ENCODE results near the gene CES4A.

CES4A gene

GRCh38 chr16:66977341-66978113, 10.9 kb upstream of the CES4A start (continued):
- TF ChIP-seq ZNF214 (tag by site-specific recombination; IDR thresholded peaks at IDR 0.05; ENCODE audit: borderline replicate concordance) (no peak), ZNF140 (tag by site-specific recombination; IDR thresholded peaks at IDR 0.05) (no peak), MYNN (tag by site-specific recombination; IDR thresholded peaks at IDR 0.05; ENCODE audit: borderline replicate concordance) (no peak), ZNF792 (tag by site-specific recombination; IDR thresholded peaks at IDR 0.05) (no peak), KLF16 (tag by site-specific recombination; IDR thresholded peaks at IDR 0.05) (peak; percentile 62), YY1 (tag by site-specific recombination; IDR thresholded peaks at IDR 0.05) (no peak), AEBP2 (tag by site-specific recombination; IDR thresholded peaks at IDR 0.05; ENCODE audit: borderline replicate concordance) (no peak), ZNF791 (tag by site-specific recombination; IDR thresholded peaks at IDR 0.05) (no peak), ZBTB21 (tag by site-specific recombination; IDR thresholded peaks at IDR 0.05) (no peak), ZNF175 (tag by site-specific recombination; IDR thresholded peaks at IDR 0.05) (no peak), ZNF394 (tag by site-specific recombination; IDR thresholded peaks at IDR 0.05; ENCODE audit: borderline replicate concordance) (no peak), ELK4 (IDR thresholded peaks at IDR 0.05; ENCODE audit: borderline replicate concordance, low read depth, low read length) (no peak), BCL11B (tag by site-specific recombination; IDR thresholded peaks at IDR 0.05; ENCODE audit: low read depth) (no peak), ZNF843 (tag by site-specific recombination; IDR thresholded peaks at IDR 0.05) (0 out of 2 replicates have a peak, but pooled peaks have one; percentile 14), ZNF785 (tag by site-specific recombination; IDR thresholded peaks at IDR 0.05) (no peak), ZNF433 (tag by site-specific recombination; IDR thresholded peaks at IDR 0.05; ENCODE audit: low read depth) (no peak), ZNF701 (tag by site-specific recombination; IDR thresholded peaks at IDR 0.05) (no peak), ZXDB (tag by site-specific recombination; IDR thresholded peaks at IDR 0.05) (no peak), ZFHX2 (tag by site-specific recombination; conservative IDR thresholded peaks at IDR 0.05) (no peak), ZNF146 (tag by site-specific recombination; IDR thresholded peaks at IDR 0.05) (no peak), ZNF157 (tag by site-specific recombination; IDR thresholded peaks at IDR 0.05) (no peak), ZNF473 (tag by site-specific recombination; IDR thresholded peaks at IDR 0.05) (no peak), ZNF654 (tag by site-specific recombination; IDR thresholded peaks at IDR 0.05; ENCODE audit: low read depth) (peak; percentile 88), ZNF266 (tag by site-specific recombination; IDR thresholded peaks at IDR 0.05; ENCODE audit: low read depth) (no peak), GLI2 (tag by site-specific recombination; IDR thresholded peaks at IDR 0.05; ENCODE audit: borderline replicate concordance, low read depth) (no peak), ZBTB48 (tag by site-specific recombination; IDR thresholded peaks at IDR 0.05) (peak; percentile 74; the same call in 1 of the 2 replicates), SETDB1 (IDR thresholded peaks at IDR 0.05; ENCODE audit: insufficient read length, low read length) (no peak)
- TF ChIP-seq, protein P1, sequence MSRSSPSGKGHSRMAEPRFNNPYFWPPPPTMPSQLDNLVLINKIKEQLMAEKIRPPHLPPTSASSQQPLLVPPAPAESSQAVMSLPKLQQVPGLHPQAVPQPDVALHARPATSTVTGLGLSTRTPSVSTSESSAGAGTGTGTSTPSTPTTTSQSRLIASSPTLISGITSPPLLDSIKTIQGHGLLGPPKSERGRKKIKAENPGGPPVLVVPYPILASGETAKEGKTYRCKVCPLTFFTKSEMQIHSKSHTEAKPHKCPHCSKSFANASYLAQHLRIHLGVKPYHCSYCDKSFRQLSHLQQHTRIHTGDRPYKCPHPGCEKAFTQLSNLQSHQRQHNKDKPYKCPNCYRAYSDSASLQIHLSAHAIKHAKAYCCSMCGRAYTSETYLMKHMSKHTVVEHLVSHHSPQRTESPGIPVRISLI (tag by site-specific recombination; IDR thresholded peaks at IDR 0.05): no peak
- TF ChIP-seq, protein P2, sequence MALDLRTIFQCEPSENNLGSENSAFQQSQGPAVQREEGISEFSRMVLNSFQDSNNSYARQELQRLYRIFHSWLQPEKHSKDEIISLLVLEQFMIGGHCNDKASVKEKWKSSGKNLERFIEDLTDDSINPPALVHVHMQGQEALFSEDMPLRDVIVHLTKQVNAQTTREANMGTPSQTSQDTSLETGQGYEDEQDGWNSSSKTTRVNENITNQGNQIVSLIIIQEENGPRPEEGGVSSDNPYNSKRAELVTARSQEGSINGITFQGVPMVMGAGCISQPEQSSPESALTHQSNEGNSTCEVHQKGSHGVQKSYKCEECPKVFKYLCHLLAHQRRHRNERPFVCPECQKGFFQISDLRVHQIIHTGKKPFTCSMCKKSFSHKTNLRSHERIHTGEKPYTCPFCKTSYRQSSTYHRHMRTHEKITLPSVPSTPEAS (tag by site-specific recombination; IDR thresholded peaks at IDR 0.05): peak; percentile 28; the same call in 1 of the 2 replicates
- TF ChIP-seq, protein P3, sequence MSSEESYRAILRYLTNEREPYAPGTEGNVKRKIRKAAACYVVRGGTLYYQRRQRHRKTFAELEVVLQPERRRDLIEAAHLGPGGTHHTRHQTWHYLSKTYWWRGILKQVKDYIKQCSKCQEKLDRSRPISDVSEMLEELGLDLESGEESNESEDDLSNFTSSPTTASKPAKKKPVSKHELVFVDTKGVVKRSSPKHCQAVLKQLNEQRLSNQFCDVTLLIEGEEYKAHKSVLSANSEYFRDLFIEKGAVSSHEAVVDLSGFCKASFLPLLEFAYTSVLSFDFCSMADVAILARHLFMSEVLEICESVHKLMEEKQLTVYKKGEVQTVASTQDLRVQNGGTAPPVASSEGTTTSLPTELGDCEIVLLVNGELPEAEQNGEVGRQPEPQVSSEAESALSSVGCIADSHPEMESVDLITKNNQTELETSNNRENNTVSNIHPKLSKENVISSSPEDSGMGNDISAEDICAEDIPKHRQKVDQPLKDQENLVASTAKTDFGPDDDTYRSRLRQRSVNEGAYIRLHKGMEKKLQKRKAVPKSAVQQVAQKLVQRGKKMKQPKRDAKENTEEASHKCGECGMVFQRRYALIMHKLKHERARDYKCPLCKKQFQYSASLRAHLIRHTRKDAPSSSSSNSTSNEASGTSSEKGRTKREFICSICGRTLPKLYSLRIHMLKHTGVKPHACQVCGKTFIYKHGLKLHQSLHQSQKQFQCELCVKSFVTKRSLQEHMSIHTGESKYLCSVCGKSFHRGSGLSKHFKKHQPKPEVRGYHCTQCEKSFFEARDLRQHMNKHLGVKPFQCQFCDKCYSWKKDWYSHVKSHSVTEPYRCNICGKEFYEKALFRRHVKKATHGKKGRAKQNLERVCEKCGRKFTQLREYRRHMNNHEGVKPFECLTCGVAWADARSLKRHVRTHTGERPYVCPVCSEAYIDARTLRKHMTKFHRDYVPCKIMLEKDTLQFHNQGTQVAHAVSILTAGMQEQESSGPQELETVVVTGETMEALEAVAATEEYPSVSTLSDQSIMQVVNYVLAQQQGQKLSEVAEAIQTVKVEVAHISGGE (tag by site-specific recombination; conservative IDR thresholded peaks at IDR 0.05; ENCODE audit: low read depth): no peak
- TF ChIP-seq, protein P4, sequence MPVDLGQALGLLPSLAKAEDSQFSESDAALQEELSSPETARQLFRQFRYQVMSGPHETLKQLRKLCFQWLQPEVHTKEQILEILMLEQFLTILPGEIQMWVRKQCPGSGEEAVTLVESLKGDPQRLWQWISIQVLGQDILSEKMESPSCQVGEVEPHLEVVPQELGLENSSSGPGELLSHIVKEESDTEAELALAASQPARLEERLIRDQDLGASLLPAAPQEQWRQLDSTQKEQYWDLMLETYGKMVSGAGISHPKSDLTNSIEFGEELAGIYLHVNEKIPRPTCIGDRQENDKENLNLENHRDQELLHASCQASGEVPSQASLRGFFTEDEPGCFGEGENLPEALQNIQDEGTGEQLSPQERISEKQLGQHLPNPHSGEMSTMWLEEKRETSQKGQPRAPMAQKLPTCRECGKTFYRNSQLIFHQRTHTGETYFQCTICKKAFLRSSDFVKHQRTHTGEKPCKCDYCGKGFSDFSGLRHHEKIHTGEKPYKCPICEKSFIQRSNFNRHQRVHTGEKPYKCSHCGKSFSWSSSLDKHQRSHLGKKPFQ (tag by site-specific recombination; IDR thresholded peaks at IDR 0.05): 0 out of 2 replicates have a peak, but pooled peaks have one; percentile 13

Measured in HEK293 (cell line).